Osteocyte (in vitro differentiated cells): ENCODE results near the gene PPP1R13B. TPM values are rescaled to one million over a fixed set of nuclear protein-coding genes. Genes with fewer than 3 reads are reported as not detected.

Experiments
- DNase-seq: peaks from one replicate; pipeline ENCODE4 v3.0.0; 2021; ENCODE audit warnings: mixed read lengths; ENCODE audit not compliant: unreplicated experiment; ENCODE audit errors: extremely low spot score
- H3K27ac Mint-ChIP-seq: one replicate; pipeline ENCODE4 v1.8.0; 2021; ENCODE audit warnings: mild to moderate bottlenecking, mixed read lengths; ENCODE audit not compliant: unreplicated experiment
- H3K27me3 Mint-ChIP-seq: one replicate; pipeline ENCODE4 v1.8.0; 2021; ENCODE audit warnings: mixed read lengths; ENCODE audit not compliant: unreplicated experiment
- H3K36me3 Mint-ChIP-seq: one replicate; pipeline ENCODE4 v1.8.0; 2021; ENCODE audit warnings: mixed read lengths; ENCODE audit not compliant: unreplicated experiment
- H3K4me1 Mint-ChIP-seq: one replicate; pipeline ENCODE4 v1.8.0; 2021; ENCODE audit warnings: mixed read lengths; ENCODE audit not compliant: unreplicated experiment
- H3K4me3 Mint-ChIP-seq: one replicate; pipeline ENCODE4 v1.8.0; 2021; ENCODE audit warnings: mild to moderate bottlenecking, moderate library complexity, mixed read lengths; ENCODE audit not compliant: unreplicated experiment
- H3K9me3 Mint-ChIP-seq: one replicate; pipeline ENCODE4 v1.8.0; 2021; ENCODE audit warnings: mixed read lengths; ENCODE audit not compliant: unreplicated experiment
- CTCF ChIP-seq: fragments of 200-600 bp; sonication (generic); IDR thresholded peaks from 2 replicates; pipeline ENCODE4 v1.5.0; 2021; ENCODE audit warnings: antibody characterized with exemption, mild to moderate bottlenecking, moderate library complexity
- total RNA-seq: library from RNA; stranded (reverse); gene quantifications from 2 replicates; pipeline ENCODE4 v1.2.1, GENCODE V29; 2021

Gene PPP1R13B
- total RNA-seq, 1 donor from 2014 or later: 7.9 TPM

DNA sequence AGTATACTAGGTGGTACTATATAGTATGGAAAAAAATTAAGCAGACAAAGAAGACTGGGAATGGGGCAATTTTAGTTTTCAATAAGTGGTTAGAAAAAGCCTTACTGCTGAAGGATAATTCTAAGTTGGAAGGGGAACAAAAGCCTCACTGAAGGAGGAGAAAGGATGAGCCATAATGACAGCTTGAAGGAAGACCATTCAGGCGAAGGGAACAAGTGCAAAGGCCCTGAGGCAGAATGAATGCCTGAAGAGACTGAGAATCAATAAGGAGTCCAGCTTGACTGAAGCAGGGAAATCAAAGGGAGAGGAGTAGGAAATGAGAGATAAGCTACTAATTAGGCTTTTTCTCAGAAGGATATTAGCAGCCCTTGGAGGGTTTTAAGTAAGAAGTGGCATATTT, 28.5 kb downstream of the PPP1R13B start:
- Mint-ChIP-seq H3K27ac (no peak overlapping the region), H3K4me1 (peaks cover 12% of the 10 kb centered on the region), H3K36me3 (no peaks in the 10 kb centered on the region), H3K4me3 (no peak overlapping the region), H3K9me3 (no peaks in the 10 kb centered on the region), H3K27me3 (peaks cover 4% of the 10 kb centered on the region)
- DNase-seq: no peak
- no peak for TF ChIP-seq CTCF

DNA sequence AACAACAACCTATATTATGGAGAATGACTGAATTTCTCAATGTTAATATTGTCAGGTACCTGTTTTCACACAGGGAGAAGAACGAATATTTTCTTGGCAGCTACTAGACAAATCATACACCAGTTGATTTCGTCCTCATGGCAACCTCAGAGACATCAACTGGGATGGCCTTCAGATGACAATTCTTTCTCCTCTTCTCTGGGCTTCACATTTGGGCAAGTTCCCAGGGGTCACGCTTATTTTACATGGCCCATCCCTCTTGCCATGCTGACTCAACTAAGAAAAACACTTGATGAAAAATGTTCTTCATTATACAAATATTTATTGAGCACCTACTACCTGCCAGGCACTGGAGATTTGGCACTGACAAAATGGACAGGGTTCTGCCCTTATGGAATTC, 29.0 kb downstream of the PPP1R13B start:
- no peak overlapping the region for H3K27ac Mint-ChIP-seq
- no peaks in the 10 kb centered on the region for H3K9me3 Mint-ChIP-seq
- H3K4me3 Mint-ChIP-seq: no peak overlapping the region
- H3K4me1 Mint-ChIP-seq: peaks cover 12% of the 10 kb centered on the region
- no peak for DNase-seq
- H3K36me3 Mint-ChIP-seq: no peaks in the 10 kb centered on the region
- H3K27me3 Mint-ChIP-seq: peaks cover 4% of the 10 kb centered on the region
- TF ChIP-seq CTCF: no peak

- Mint-ChIP-seq H3K27me3 (peaks cover 4% of the 10 kb centered on the region), H3K4me1 (peaks cover 12% of the 10 kb centered on the region), H3K4me3 (no peak overlapping the region), H3K27ac (no peak overlapping the region), H3K9me3 (no peaks in the 10 kb centered on the region), H3K36me3 (no peaks in the 10 kb centered on the region)
- no peak for DNase-seq
- no peak for TF ChIP-seq CTCF
Measured at GRCh38 chr14:103817595-103817994, 29.8 kb downstream of the PPP1R13B start.

GRCh38 chr14:103816991-103817390, 30.4 kb downstream of the PPP1R13B start:
- TF ChIP-seq CTCF: no peak
- no peak overlapping the region for H3K27ac Mint-ChIP-seq
- H3K4me3 Mint-ChIP-seq: no peak overlapping the region
- no peaks in the 10 kb centered on the region for H3K36me3 Mint-ChIP-seq
- no peak for DNase-seq
- peaks cover 12% of the 10 kb centered on the region for H3K4me1 Mint-ChIP-seq
- H3K27me3 Mint-ChIP-seq: peaks cover 4% of the 10 kb centered on the region
- no peaks in the 10 kb centered on the region for H3K9me3 Mint-ChIP-seq

DNA sequence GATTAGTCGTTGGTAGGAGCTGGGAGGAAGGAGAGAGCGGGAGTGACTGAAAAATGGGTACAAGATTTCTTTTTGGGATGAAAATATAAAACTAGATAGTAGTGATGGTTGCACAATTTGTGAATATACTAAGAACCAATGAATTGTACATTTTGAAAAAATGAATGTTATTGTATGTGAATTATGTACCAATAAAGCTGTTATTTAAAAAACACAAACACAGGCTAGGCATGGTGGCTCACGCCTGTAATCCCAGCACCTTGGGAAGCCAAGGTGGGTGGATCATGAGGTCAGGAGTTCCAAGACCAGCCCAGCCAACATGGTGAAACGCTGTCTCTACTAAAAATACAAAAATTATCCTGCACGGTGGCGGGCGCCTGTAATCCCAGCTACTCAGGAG, 32.1 kb downstream of the PPP1R13B start:
- H3K36me3 Mint-ChIP-seq: no peaks in the 10 kb centered on the region
- DNase-seq: no peak
- no peaks in the 10 kb centered on the region for H3K9me3 Mint-ChIP-seq
- H3K27me3 Mint-ChIP-seq: peaks cover 4% of the 10 kb centered on the region
- H3K4me3 Mint-ChIP-seq: no peak overlapping the region
- TF ChIP-seq CTCF: no peak
- H3K27ac Mint-ChIP-seq: no peak overlapping the region
- H3K4me1 Mint-ChIP-seq: peaks cover 7% of the 10 kb centered on the region
